GM18909 (cell line): Measurements from ENCODE around the gene CROCC.

Source experiments
- ATAC-seq: cut with Tn5 transposase; IDR thresholded peaks from one replicate; pipeline ENCODE4 v1.9.1; 2021; ENCODE audit warnings: mild to moderate bottlenecking; ENCODE audit not compliant: unreplicated experiment, poor library complexity

CROCC gene

GRCh38 chr1:16980473-16981268 lies 58.9 kb downstream of the CROCC start, which contains the start of gene MFAP2:
Gene MFAP2, minus strand, starts transcription at chr1:16980620. Its CDS starts 2,347 bp downstream, at chr1:16978273.
- no peak for ATAC-seq

GRCh38 chr1:16981269-16981849 lies 59.6 kb downstream of the CROCC start:
- no peak for ATAC-seq

GRCh38 chr1:16982902-16983301 lies 61.2 kb downstream of the CROCC start:
- no peak for ATAC-seq

GRCh38 chr1:16983649-16984048 lies 61.9 kb downstream of the CROCC start:
- ATAC-seq, result no peak

GRCh38 chr1:16984717-16985116 lies 63.0 kb downstream of the CROCC start:
- no peak for ATAC-seq

GRCh38 chr1:16986113-16986512 lies 64.4 kb downstream of the CROCC start:
- ATAC-seq, result no peak

- ATAC-seq, result no peak
These were observed 64.8 kb downstream of the CROCC start for GRCh38 chr1:16986560-16986959.

GRCh38 chr1:16986962-16987361 lies 65.2 kb downstream of the CROCC start:
- no peak for ATAC-seq

- ATAC-seq, result no peak
These were observed 66.5 kb downstream of the CROCC start for GRCh38 chr1:16988210-16988609.

GRCh38 chr1:16989676-16990391 lies 68.1 kb downstream of the CROCC start:
- ATAC-seq, result no peak

- no peak for ATAC-seq
These were observed 69.8 kb downstream of the CROCC start for GRCh38 chr1:16991571-16991970.

- ATAC-seq, result no peak
These were observed 70.4 kb downstream of the CROCC start for GRCh38 chr1:16992102-16992501.

GRCh38 chr1:16992675-16993074 lies 70.9 kb downstream of the CROCC start:
- ATAC-seq, result no peak

GRCh38 chr1:16993521-16994038 lies 71.8 kb downstream of the CROCC start:
- no peak for ATAC-seq

GRCh38 chr1:16996845-16997244 lies 75.1 kb downstream of the CROCC start:
- ATAC-seq, result no peak

- ATAC-seq, result no peak
These were observed 76.9 kb downstream of the CROCC start for GRCh38 chr1:16998589-16998988.

- no peak for ATAC-seq
These were observed 78.1 kb downstream of the CROCC start for GRCh38 chr1:16999863-17000262.

- ATAC-seq, result no peak
These were observed 80.2 kb downstream of the CROCC start for GRCh38 chr1:17001760-17002523.

GRCh38 chr1:17002524-17002902 lies 80.8 kb downstream of the CROCC start:
- no peak for ATAC-seq
